ENCODE results near the gene PRRC2B. TPM values are rescaled to one million over a fixed set of nuclear protein-coding genes. Genes with fewer than 3 reads are reported as not detected.

PRRC2B gene
- total and polyA plus RNA-seq, 2 of the 8 experiments (the other 6 are each of a cell fraction or from before 2014, with no cell fraction given), result 37.3 to 249 TPM

- TF ChIP-seq NANOG (IDR thresholded peaks at IDR 0.05; ENCODE audit: insufficient read depth, low read depth, low read length, poor library complexity, severe bottlenecking), result no peak
- no peak for TF ChIP-seq PHF8 (conservative IDR thresholded peaks at IDR 0.05; ENCODE audit: low read depth, low read length)
- no peak for TF ChIP-seq EGR1 (IDR thresholded peaks at IDR 0.05; ENCODE audit: borderline replicate concordance, low read depth, low read length)
- TF ChIP-seq E2F6 (IDR thresholded peaks at IDR 0.05), result no peak
- no peak for TF ChIP-seq HDAC6 (IDR thresholded peaks at IDR 0.05; ENCODE audit: low read depth, low read length)
- TF ChIP-seq POU5F1 (IDR thresholded peaks at IDR 0.05; ENCODE audit: low read depth, low read length), result no peak
- TF ChIP-seq CBX5 (IDR thresholded peaks at IDR 0.05; ENCODE audit: low read depth, low read length), result no peak
- no peak for TF ChIP-seq SP1 (IDR thresholded peaks at IDR 0.05; ENCODE audit: low read depth, low read length)
- no peak for TF ChIP-seq GABPA (IDR thresholded peaks at IDR 0.05; ENCODE audit: borderline replicate concordance, insufficient read depth, low read length)
- TF ChIP-seq, protein P1, sequence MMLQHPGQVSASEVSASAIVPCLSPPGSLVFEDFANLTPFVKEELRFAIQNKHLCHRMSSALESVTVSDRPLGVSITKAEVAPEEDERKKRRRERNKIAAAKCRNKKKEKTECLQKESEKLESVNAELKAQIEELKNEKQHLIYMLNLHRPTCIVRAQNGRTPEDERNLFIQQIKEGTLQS (IDR thresholded peaks at IDR 0.05; ENCODE audit: insufficient read depth, low read depth, low read length), result no peak
- TF ChIP-seq RFX5 (IDR thresholded peaks at IDR 0.05; ENCODE audit: borderline replicate concordance, low read depth, low read length), result no peak
- TF ChIP-seq ASH2L (IDR thresholded peaks at IDR 0.05; ENCODE audit: low read length), result peak; percentile 43
- no peak for TF ChIP-seq TAF1 (IDR thresholded peaks at IDR 0.05; ENCODE audit: low read depth, low read length)
- TF ChIP-seq, protein P2, sequence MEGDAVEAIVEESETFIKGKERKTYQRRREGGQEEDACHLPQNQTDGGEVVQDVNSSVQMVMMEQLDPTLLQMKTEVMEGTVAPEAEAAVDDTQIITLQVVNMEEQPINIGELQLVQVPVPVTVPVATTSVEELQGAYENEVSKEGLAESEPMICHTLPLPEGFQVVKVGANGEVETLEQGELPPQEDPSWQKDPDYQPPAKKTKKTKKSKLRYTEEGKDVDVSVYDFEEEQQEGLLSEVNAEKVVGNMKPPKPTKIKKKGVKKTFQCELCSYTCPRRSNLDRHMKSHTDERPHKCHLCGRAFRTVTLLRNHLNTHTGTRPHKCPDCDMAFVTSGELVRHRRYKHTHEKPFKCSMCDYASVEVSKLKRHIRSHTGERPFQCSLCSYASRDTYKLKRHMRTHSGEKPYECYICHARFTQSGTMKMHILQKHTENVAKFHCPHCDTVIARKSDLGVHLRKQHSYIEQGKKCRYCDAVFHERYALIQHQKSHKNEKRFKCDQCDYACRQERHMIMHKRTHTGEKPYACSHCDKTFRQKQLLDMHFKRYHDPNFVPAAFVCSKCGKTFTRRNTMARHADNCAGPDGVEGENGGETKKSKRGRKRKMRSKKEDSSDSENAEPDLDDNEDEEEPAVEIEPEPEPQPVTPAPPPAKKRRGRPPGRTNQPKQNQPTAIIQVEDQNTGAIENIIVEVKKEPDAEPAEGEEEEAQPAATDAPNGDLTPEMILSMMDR (IDR thresholded peaks at IDR 0.05; ENCODE audit: control extremely low read depth in 1 of 3, insufficient read depth in 1 of 3, low read depth in 1 of 3, low read length in 3 of 3), result no peak
- peak in 1 of 2 experiments; percentile 22; a peak in 1 of 3 replicates for TF ChIP-seq POLR2A (IDR thresholded peaks at IDR 0.05; ENCODE audit: control extremely low read depth in 1 of 2, low read depth in 2 of 2, low read length in 2 of 2)
- TF ChIP-seq MAFK (IDR thresholded peaks at IDR 0.05; ENCODE audit: low read depth, low read length), result no peak
Observed at GRCh38 chr9:131405858-131406537, 12.1 kb downstream of the PRRC2B start (continued).

Measured in H1 (cell line).